Sigmoid colon (tissue), 3 donors: ENCODE results near the gene HSD17B2.

Experiments used
- POLR2A ChIP-seq, 2 donors: fragments of 450-650 bp; IDR thresholded peaks; one replicate each; pipeline ENCODE4 v1.6.1; 2016; ENCODE audit warnings: antibody characterized with exemption in 2 of 2, mild to moderate bottlenecking in 2 of 2, moderate library complexity in 2 of 2
- TF ChIP-seq, protein P1 (sequence below), 4 experiments: fragments of 450-650 bp in 3 of 4; fragments of 200-600 bp in 1 of 4; IDR thresholded peaks; one replicate each; pipeline ENCODE4 v1.5.1; 2016 to 2019; ENCODE audit warnings: antibody characterized with exemption in 4 of 4, mild to moderate bottlenecking in 3 of 4, moderate library complexity in 2 of 4

- TF ChIP-seq POLR2A (IDR thresholded peaks at IDR 0.05): no peak
- TF ChIP-seq, protein P1, sequence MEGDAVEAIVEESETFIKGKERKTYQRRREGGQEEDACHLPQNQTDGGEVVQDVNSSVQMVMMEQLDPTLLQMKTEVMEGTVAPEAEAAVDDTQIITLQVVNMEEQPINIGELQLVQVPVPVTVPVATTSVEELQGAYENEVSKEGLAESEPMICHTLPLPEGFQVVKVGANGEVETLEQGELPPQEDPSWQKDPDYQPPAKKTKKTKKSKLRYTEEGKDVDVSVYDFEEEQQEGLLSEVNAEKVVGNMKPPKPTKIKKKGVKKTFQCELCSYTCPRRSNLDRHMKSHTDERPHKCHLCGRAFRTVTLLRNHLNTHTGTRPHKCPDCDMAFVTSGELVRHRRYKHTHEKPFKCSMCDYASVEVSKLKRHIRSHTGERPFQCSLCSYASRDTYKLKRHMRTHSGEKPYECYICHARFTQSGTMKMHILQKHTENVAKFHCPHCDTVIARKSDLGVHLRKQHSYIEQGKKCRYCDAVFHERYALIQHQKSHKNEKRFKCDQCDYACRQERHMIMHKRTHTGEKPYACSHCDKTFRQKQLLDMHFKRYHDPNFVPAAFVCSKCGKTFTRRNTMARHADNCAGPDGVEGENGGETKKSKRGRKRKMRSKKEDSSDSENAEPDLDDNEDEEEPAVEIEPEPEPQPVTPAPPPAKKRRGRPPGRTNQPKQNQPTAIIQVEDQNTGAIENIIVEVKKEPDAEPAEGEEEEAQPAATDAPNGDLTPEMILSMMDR (IDR thresholded peaks at IDR 0.05): no peak
These were observed 10.7 kb upstream of the HSD17B2 start for GRCh38 chr16:82024316-82024715.
